Measurements from ENCODE around the gene LRRC45.

LRRC45 gene

GRCh38 chr17:81976332-81977210 lies 46.5 kb upstream of the LRRC45 start:
- peak overlapping the region; percentile 81 for H3K27ac ChIP-seq (ENCODE audit: extremely low read depth, low read depth, low read length)
- H3K4me3 ChIP-seq (ENCODE audit: low read depth, low read length) = peak overlapping the region; percentile 67
- H3K9me3 ChIP-seq (ENCODE audit: control insufficient read depth, insufficient read depth, low read depth, low read length) = no peaks in the 10 kb centered on the region
- peaks cover 0 to 15% of the 10 kb centered on the region in 2 experiments; a peak in 2 of 3 replicates for H3K36me3 ChIP-seq (ENCODE audit: control insufficient read depth in 2 of 2, insufficient read depth in 1 of 2, low read length in 2 of 2)
- POLR2A ChIA-PET = interaction anchor here (0.6 to 1.0 kb wide), 5 partner anchors 8 to 82 kb away, joined by 3 to 9 read pairs (median 4); partner anchors contain the start of gene DCXR
- CTCF ChIA-PET = interaction anchor here (0.5 to 1.6 kb wide), 5 partner anchors 12 to 731 kb away, joined by 3 to 9 read pairs (median 4); no protein-coding TSS in a partner anchor
- peaks cover 5% of the 10 kb centered on the region for H3K4me1 ChIP-seq (ENCODE audit: control insufficient read depth, insufficient read depth, low read length)
- TF ChIP-seq ZNF221 (tag by site-specific recombination; IDR thresholded peaks at IDR 0.05; ENCODE audit: borderline replicate concordance) = no peak
- no peak for TF ChIP-seq ZNF26 (tag by site-specific recombination; IDR thresholded peaks at IDR 0.05)
- TF ChIP-seq ZNF362 (tag by site-specific recombination; IDR thresholded peaks at IDR 0.05) = no peak
- TF ChIP-seq ZNF311 (tag by site-specific recombination; IDR thresholded peaks at IDR 0.05; ENCODE audit: borderline replicate concordance) = no peak
- TF ChIP-seq ZNF660 (tag by site-specific recombination; IDR thresholded peaks at IDR 0.05) = no peak
- TF ChIP-seq ZBTB20 (tag by site-specific recombination; IDR thresholded peaks at IDR 0.05) = no peak; the same call in 1 of the 2 replicates
- TF ChIP-seq ZNF747 (tag by site-specific recombination; IDR thresholded peaks at IDR 0.05) = no peak
- no peak for TF ChIP-seq ZSCAN30 (tag by site-specific recombination; IDR thresholded peaks at IDR 0.05)
- TF ChIP-seq ZBTB48 (tag by site-specific recombination; IDR thresholded peaks at IDR 0.05) = peak; percentile 98
- TF ChIP-seq ZNF335 (tag by site-specific recombination; conservative IDR thresholded peaks at IDR 0.05) = peak; percentile 90
- peak; percentile 52; the same call in 1 of the 2 replicates for TF ChIP-seq ZNF777 (tag by site-specific recombination; IDR thresholded peaks at IDR 0.05; ENCODE audit: borderline replicate concordance)
- TF ChIP-seq HOXA7 (CRISPR knock-in tag; IDR thresholded peaks at IDR 0.05; ENCODE audit: borderline replicate concordance) = no peak
- no peak for TF ChIP-seq ZNF266 (tag by site-specific recombination; IDR thresholded peaks at IDR 0.05; ENCODE audit: low read depth)
- no peak for TF ChIP-seq ZNF837 (tag by site-specific recombination; IDR thresholded peaks at IDR 0.05)
- no peak for TF ChIP-seq HOXC10 (CRISPR knock-in tag; IDR thresholded peaks at IDR 0.05)
- TF ChIP-seq ZNF514 (tag by site-specific recombination; IDR thresholded peaks at IDR 0.05) = no peak
- no peak for TF ChIP-seq ZBTB44 (tag by site-specific recombination; IDR thresholded peaks at IDR 0.05)
- no peak for TF ChIP-seq PRDM1 (tag by site-specific recombination; IDR thresholded peaks at IDR 0.05)
- TF ChIP-seq ZBTB7A (tag by site-specific recombination; IDR thresholded peaks at IDR 0.05; ENCODE audit: low read depth) = no peak
- TF ChIP-seq SP2 (tag by site-specific recombination; IDR thresholded peaks at IDR 0.05) = peak; percentile 37; the same call in 1 of the 2 replicates
- TF ChIP-seq, protein P1, sequence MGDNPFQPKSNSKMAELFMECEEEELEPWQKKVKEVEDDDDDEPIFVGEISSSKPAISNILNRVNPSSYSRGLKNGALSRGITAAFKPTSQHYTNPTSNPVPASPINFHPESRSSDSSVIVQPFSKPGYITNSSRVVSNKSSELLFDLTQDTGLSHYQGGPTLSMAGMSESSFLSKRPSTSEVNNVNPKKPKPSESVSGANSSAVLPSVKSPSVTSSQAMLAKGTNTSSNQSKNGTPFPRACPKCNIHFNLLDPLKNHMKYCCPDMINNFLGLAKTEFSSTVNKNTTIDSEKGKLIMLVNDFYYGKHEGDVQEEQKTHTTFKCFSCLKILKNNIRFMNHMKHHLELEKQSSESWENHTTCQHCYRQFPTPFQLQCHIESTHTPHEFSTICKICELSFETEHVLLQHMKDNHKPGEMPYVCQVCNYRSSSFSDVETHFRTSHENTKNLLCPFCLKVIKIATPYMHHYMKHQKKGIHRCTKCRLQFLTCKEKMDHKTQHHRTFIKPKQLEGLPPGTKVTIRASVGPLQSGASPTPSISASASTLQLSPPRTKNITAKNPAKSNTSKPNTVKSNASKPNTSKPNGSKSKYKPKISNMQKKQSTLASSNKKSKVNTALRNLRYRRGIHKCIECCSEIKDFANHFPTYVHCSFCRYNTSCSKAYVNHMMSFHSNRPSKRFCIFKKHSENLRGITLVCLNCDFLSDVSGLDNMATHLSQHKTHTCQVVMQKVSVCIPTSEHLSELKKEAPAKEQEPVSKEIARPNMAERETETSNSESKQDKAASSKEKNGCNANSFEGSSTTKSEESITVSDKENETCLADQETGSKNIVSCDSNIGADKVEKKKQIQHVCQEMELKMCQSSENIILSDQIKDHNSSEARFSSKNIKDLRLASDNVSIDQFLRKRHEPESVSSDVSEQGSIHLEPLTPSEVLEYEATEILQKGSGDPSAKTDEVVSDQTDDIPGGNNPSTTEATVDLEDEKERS (tag by site-specific recombination; IDR thresholded peaks at IDR 0.05) = no peak
- TF ChIP-seq, protein P2, sequence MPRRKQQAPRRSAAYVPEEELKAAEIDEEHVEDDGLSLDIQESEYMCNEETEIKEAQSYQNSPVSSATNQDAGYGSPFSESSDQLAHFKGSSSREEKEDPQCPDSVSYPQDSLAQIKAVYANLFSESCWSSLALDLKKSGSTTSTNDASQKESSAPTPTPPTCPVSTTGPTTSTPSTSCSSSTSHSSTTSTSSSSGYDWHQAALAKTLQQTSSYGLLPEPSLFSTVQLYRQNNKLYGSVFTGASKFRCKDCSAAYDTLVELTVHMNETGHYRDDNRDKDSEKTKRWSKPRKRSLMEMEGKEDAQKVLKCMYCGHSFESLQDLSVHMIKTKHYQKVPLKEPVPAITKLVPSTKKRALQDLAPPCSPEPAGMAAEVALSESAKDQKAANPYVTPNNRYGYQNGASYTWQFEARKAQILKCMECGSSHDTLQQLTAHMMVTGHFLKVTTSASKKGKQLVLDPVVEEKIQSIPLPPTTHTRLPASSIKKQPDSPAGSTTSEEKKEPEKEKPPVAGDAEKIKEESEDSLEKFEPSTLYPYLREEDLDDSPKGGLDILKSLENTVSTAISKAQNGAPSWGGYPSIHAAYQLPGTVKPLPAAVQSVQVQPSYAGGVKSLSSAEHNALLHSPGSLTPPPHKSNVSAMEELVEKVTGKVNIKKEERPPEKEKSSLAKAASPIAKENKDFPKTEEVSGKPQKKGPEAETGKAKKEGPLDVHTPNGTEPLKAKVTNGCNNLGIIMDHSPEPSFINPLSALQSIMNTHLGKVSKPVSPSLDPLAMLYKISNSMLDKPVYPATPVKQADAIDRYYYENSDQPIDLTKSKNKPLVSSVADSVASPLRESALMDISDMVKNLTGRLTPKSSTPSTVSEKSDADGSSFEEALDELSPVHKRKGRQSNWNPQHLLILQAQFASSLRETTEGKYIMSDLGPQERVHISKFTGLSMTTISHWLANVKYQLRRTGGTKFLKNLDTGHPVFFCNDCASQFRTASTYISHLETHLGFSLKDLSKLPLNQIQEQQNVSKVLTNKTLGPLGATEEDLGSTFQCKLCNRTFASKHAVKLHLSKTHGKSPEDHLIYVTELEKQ (tag by site-specific recombination; IDR thresholded peaks at IDR 0.05; ENCODE audit: borderline replicate concordance) = no peak
- no peak for TF ChIP-seq ZNF169 (tag by site-specific recombination; IDR thresholded peaks at IDR 0.05)
- no peak for TF ChIP-seq ZFP41 (tag by site-specific recombination; IDR thresholded peaks at IDR 0.05; ENCODE audit: borderline replicate concordance)
- TF ChIP-seq ZFP3 (tag by site-specific recombination; IDR thresholded peaks at IDR 0.05; ENCODE audit: low read depth) = no peak
- TF ChIP-seq ZNF112 (tag by site-specific recombination; IDR thresholded peaks at IDR 0.05) = no peak
- TF ChIP-seq ZNF600 (tag by site-specific recombination; IDR thresholded peaks at IDR 0.05) = 0 out of 2 replicates have a peak, but pooled peaks have one; percentile 10

Measured in HEK293 (cell line).